HG03095 (cell line): ENCODE measurements around the gene TMEM114.
"Not testable (repeated sequence)": the region's sequence is repeated elsewhere in the genome, so short reads cannot be mapped to it uniquely, and the experiment has no call there.

Experiments
- ATAC-seq: cut with Tn5 transposase; IDR thresholded peaks from one replicate; pipeline ENCODE4 v1.9.1; 2021; ENCODE audit warnings: moderate library complexity; ENCODE audit not compliant: unreplicated experiment

TMEM114 gene

GRCh38 chr16:8576141-8577004 lies 13.9 kb downstream of the TMEM114 start:
- no peak for ATAC-seq

DNA sequence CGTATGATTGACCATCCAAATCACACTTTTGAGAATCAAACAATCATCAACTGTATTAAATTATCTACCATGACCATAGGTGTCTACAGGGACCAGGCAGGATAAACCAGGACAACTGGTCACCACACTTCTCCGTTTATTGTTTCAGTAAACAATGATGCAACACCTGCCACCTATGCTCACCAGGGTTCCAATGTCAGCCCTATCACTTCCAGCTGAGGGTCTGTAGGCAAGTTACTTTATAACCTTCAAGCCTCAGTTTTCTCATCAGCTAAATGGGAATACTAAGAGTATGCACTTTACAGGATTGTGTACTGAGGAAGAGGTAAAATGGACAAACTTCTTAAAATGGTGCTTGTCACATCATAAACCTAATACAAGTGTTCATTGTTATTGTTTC lies 14.9 kb downstream of the TMEM114 start:
- ATAC-seq = no peak

GRCh38 chr16:8572919-8573724 lies 17.2 kb downstream of the TMEM114 start:
- ATAC-seq = no peak

DNA sequence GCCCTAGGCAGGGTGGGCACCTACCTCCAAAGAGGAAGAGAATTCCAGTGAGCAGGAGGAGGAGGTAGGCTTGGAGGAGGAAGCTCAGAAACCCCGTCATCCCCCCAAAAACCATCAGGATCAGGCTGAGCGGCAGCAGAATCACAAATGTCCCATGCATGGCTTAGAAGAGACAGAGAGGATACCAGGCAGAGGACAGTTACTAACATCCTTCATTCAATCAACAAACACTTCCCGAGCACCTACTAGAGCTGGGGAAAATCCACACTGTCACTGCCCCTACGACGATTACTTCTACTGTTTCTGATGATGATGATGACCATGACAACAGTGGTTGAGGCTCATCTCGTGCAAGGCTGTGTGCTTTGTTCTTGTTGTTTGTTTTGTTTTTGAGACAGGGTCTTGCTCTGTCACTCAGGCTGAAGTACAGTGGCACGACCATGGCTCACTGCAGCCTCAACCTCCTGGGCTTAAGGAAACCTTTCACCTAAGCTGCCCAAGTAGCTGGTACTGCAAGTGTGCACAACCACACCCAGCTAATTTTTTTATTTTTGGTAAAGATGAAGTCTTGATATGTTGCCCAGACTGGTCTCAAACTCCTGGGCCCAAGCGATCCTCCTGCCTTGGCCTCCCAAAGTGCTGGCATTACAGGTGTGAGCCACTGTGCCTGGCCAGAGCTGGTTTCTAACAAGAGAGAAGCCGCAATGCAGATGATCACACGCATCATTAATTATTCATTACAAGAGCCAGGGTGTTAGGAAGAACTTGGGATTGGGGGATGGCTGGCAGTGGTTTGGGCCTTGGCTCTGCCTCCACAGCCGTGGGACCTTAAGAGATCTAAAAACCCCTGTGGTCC lies 18.0 kb downstream of the TMEM114 start:
- no peak for ATAC-seq

- no peak for ATAC-seq
These were observed 19.2 kb downstream of the TMEM114 start for GRCh38 chr16:8571061-8571596.

- ATAC-seq = not testable (repeated sequence)
These were observed 19.9 kb downstream of the TMEM114 start for GRCh38 chr16:8570393-8570792.

GRCh38 chr16:8569650-8570346 lies 20.5 kb downstream of the TMEM114 start:
- no peak for ATAC-seq

- no peak for ATAC-seq
These were observed 22.1 kb downstream of the TMEM114 start for GRCh38 chr16:8568231-8568617.

- ATAC-seq = peak; percentile 69
These were observed 22.7 kb downstream of the TMEM114 start for GRCh38 chr16:8567355-8568230.

DNA sequence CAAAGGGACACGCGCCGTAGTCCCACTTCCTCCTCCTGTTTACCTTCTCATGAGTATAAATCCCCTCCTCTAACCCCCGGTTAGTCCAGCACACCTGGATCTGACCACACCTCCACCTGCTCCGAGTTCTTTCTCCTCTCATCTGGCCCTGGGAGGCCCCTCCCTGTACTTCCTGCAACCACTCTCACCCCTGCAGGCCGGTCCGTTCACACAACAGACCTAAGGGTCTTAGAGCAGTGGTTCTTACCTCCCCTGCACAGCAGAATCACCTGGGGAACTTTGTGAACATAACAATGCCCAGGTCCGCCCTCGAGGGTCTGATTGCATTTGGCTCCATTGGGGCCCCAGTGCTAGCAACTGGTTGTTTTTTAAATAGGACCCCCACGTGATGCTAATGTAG lies 24.8 kb downstream of the TMEM114 start:
- no peak for ATAC-seq

DNA sequence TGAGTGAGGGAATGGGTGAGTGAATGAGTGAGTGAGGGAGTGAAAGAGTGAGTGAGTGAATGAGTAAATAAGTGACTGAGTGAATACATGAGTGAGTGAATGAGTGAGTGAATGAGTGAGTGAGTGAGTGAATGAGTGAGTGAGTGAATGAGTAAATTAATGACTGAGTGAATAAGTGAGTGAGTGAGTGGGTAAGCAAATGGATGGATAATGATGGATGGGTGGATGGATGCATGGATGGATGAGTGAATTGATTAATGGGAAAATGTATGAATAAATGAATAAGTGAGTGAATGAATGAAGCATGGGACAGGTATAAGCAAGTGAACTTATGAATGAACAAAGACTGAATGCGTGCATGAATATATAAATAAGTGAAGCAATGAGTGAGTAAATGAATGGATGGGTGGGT lies 25.4 kb downstream of the TMEM114 start:
- no peak for ATAC-seq

GRCh38 chr16:8563944-8564540 lies 26.3 kb downstream of the TMEM114 start:
- not testable (repeated sequence) for ATAC-seq

DNA sequence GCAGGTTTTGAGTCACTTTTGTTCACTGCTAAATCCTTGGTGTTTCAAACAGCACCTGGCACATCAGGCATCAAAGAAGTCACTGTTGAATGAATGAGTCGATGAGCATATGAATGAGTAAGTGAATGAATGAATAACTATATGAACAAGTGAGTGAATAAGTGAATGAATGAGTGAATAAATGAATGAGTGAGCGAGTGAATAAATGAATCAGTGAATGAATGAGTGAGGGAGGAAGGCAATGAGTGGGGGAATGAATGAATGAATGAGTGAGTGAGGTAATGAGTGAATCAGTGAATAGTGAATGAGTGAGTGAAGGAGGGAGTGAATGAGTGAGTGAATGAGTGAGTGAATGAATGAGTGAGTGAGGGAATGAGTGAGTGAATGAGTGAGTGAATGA lies 28.8 kb downstream of the TMEM114 start:
- no peak for ATAC-seq

GRCh38 chr16:8555400-8555799 lies 34.9 kb downstream of the TMEM114 start:
- no peak for ATAC-seq

GRCh38 chr16:8554881-8555280 lies 35.4 kb downstream of the TMEM114 start:
- ATAC-seq = no peak

GRCh38 chr16:8554022-8554421 lies 36.3 kb downstream of the TMEM114 start:
- no peak for ATAC-seq

- no peak for ATAC-seq
These were observed 37.7 kb downstream of the TMEM114 start for GRCh38 chr16:8552487-8553221.
